Fibroblast of skin of back (primary cell): ENCODE results near the gene SHC3.

Source experiments
- DNase-seq: peaks from one replicate; pipeline ENCODE4 v3.0.0-alpha.2; 2013

The SHC3 gene

GRCh38 chr9:89154651-89155336 lies 23.8 kb downstream of the SHC3 start:
- peak; percentile 89 for DNase-seq

DNA sequence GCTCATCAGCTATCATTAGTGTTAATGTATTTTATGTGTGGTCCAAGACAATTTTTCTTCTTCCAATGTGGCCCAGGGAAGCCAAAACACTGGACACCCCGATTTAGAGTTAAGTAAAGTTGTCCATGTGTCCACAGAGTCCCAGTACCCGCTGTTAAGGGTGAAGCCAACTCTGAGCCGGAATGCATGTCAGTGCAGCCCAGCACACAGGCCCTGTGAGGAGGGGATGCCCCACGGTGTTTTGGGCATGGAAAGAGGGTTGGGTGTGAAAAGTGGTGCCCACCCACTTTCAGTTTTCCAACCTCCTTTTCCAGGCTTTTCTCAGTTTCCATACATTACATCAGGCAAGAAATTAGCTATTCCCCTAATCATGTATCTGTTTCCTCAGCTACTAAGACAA lies 24.4 kb downstream of the SHC3 start:
- DNase-seq, result no peak

GRCh38 chr9:89153232-89154017 lies 25.2 kb downstream of the SHC3 start:
- peak; percentile 83 for DNase-seq

GRCh38 chr9:89149726-89150125 lies 28.9 kb downstream of the SHC3 start:
- DNase-seq, result peak; percentile 66

DNA sequence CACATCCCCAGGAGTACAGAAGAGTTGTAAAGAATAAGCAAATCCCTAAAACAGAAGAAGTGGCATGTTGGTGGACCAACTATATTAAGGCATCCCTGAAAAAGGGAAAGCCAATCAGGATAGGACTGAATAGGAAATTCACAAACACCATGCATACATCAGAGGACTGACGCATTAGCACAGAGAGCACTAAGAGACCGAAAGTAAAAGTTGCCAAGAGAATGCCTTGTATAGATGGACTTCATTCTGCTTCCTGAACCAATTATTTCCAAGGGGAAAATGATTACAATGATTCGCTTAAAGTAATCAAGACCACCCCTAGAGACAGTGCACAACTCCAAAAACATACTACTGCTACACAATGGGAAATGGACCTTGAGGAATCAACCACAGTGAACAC lies 33.5 kb downstream of the SHC3 start:
- no peak for DNase-seq

- no peak for DNase-seq
Observed at GRCh38 chr9:89144238-89144637, 34.4 kb downstream of the SHC3 start.

DNA sequence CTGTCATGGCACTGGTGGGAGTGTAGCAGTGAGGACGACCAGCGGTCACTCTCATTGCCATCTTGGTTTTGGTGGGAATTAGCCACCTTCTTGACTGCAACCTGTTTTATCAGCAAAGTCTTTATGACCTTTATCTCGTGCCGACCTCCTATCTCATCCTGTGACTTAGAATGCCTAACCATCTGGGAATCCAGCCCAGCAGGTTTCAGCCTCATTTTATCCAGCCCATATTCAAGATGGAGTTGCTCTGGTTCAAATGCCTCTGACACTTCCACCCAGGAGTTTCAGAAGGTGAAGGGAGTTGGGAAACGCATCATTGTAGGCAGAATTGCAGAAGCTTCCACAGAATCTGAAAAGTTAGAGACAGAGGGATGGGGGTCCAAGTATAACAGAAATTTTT lies 35.4 kb downstream of the SHC3 start:
- no peak for DNase-seq

- peak; percentile 40 for DNase-seq
Observed at GRCh38 chr9:89139455-89139854, 39.2 kb downstream of the SHC3 start.

DNA sequence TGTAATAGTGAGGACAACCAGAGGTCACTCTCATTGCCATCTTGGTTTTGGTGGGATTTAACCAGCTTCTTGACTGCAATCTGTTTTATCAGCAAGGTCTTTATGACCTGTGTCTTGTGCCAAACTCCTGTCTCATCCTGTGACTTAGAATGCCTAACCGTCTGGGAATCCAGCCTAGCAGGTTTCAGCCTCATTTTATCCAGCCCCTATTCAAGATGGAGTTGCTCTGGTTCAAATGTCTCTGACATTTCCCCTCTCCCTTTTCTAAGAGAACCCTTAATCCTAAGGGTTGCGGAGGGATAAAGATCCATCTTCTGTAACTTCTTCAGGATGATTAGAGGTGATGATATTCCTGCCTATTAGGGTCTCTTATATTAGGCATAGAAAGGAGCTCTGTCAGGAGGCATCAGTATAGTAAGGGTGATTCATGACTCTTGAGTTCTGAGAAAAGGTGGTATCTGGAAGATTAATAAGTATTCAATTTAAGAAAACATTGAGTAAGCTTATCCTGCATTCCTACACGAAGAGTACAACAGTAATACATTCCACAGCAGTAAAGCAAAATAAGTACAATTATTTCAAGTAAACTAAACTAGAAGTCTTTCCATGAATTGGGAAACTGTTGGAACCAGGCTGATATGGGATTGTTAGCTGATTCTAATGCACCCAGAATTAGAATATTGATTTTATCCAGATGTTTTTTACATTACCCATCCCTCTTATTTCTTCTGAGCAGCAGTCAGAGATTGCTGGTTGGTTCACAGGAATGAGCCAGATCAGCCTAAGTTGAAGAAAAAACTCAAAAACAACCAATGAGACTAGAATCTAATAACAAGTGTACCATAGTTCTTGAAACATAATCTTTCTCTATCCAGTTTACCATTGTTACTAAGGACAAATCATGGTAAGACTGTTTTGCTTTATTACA lies 39.9 kb downstream of the SHC3 start:
- DNase-seq, result peak; percentile 80

GRCh38 chr9:89137542-89138462 lies 40.8 kb downstream of the SHC3 start:
- DNase-seq, result peak; percentile 94

- no peak for DNase-seq
Observed at GRCh38 chr9:89135591-89136166, 42.9 kb downstream of the SHC3 start.

GRCh38 chr9:89134709-89135108 lies 43.9 kb downstream of the SHC3 start:
- no peak for DNase-seq

DNA sequence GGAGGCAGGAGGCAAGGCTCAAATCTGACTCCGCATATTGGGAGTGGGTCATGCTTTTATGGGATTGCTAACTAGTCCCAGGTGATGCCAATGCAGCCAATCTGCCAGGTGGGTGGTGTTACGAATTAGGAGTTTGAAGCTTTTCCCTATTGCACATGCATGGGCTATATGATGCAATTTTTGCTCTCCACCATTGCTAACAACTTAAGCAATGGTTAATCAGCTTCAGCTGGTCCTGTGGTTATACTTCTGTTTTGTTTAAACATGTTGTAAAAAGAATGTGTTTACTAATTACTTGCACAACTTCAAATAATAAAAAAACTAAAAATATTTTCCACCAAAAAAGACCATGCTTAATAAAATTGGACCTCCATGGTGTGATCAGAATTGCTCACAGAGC lies 55.7 kb downstream of the SHC3 start:
- DNase-seq, result no peak

- no peak for DNase-seq
Observed at GRCh38 chr9:89120704-89121103, 57.9 kb downstream of the SHC3 start.

- DNase-seq, result no peak
Observed at GRCh38 chr9:89116805-89117192, 61.8 kb downstream of the SHC3 start.

DNA sequence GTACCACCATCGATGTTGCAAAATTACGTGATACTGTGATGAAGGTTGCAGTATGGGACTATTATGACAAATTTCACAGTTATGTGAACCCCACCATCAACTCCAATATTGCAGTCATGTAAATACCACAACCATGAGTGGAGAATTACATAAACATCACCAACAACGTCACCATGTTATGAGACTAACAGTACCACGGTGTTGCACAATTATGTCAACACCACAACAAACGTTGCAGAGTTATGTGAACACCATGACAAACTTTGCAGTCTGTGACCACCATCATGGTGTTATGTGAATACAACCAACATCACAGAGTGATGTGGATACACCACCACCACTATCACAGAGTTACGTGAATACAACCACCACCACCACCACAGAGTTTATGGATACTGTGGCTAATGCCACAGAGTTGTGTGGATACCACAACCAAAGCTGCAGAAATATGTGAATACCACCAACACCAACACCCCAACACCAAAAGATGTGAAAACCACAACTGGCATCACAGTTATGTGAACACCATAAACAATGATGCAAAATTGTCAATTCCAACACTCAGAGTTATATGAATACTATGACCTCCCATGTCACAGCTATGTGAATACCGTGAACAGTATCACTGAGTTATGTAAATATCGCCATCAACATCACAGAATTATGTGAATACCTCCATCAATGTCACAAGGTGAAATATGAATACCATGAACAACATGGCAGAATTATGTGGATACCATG lies 62.4 kb downstream of the SHC3 start:
- DNase-seq, result peak; percentile 34

GRCh38 chr9:89115426-89115825 lies 63.2 kb downstream of the SHC3 start:
- no peak for DNase-seq

DNA sequence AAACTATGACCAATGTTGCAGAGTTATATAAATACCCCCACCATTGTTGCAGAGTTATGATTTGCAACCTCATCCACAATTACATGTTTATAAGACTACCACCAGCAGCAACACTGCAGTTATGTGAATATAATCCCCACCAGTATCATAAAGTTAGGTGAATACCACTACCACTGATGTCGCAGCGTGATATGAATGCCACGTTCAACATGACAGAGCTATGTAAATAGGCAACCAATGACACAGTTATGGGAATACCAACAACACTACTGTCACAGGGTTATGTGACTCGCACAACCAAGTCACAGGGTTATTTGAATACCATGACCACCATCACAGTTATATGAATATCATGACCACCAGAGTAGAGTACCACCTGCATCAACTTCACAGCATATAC lies 63.9 kb downstream of the SHC3 start:
- no peak for DNase-seq

DNA sequence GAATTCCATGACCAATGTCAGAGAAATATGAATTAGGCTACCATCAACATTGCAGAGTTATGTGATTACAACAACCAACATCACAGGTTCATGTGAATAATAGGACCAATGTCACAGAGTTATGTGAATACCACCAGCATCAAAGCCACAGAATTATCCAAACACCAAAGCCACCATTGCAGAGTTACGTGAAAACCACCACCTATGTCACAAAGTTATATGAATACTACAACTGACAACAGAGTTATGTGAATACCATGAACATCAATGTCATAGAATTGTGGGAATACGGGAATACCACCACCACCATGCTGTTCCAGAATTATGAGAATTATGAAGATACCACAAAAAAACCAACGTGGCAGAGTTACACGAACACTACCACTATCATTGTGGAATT lies 64.8 kb downstream of the SHC3 start:
- no peak for DNase-seq

GRCh38 chr9:89112243-89112642 lies 66.4 kb downstream of the SHC3 start:
- DNase-seq, result no peak

DNA sequence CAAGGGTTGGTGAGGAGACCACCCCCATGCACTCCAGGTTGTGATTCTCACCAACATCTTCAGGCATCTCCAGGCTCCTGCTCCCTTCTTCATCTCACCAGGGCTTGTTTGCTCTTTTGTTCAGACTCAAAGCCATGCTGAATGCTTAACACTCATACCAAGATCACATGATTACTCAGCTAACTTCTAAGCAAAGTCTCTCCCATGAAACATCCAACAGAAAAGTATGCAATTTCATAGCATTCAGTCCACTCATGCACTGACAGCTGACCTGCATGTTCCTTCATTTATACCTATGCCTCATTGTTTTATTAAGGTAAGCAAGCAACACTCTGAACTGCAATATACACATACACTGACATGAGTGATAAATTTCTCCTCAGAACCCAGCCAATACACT lies 69.0 kb downstream of the SHC3 start:
- DNase-seq, result no peak
